Activated T-helper 1 cell treated with Interleukin-2 at 50 U/mL for 16 hours (primary cell): ENCODE measurements around the gene EBF4.
A peak's percentile ranks its signal among the peaks of the same experiment; 100 is the strongest.
"Not testable (repeated sequence)": the region's sequence is repeated elsewhere in the genome, so short reads cannot be mapped to it uniquely, and the experiment has no call there.

ENCODE experiments used
- DNase-seq: peaks from one replicate; pipeline ENCODE4 v3.0.0-alpha.2; 2020; ENCODE audit warnings: low read depth

Gene EBF4

DNA sequence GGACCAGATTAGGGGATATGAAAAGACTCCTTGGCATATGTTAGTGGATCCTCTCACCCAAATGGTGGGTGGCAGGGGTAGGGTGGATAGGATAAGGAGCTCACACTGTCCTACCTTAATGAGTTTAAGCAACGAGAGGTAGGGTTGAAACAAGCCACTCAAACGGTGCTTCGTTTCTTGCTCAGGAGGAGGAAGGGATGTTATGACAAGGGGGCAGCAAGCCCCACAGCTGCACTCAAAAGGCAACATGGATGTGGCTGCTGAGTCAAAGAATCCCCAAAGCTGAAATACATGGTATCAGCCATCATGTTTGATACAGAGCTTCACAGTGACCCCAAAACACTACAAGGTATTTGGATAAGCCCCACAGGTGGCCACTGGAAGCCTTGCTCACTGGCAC is 20.1 kb upstream of the EBF4 start:
- DNase-seq, result no peak

DNA sequence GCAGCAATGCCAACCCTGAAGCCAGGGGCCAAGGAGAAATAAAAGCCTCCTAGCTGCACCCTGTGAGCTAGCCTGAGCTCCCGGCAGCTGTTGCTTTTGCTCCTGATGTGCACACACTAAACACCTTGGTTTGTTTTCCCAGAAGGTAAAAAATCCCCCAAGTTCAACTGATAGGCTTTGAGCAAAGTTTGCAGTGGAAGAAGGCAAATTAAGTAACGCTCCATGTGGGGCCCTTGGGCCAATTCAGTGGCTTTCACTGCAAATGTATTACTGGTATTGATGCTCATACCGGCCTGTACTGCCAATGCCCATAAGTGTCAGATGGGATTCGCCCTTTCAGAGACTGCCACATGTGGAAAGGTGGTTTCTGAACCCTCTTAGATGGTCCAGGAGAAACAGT is 19.1 kb upstream of the EBF4 start:
- no peak for DNase-seq

DNA sequence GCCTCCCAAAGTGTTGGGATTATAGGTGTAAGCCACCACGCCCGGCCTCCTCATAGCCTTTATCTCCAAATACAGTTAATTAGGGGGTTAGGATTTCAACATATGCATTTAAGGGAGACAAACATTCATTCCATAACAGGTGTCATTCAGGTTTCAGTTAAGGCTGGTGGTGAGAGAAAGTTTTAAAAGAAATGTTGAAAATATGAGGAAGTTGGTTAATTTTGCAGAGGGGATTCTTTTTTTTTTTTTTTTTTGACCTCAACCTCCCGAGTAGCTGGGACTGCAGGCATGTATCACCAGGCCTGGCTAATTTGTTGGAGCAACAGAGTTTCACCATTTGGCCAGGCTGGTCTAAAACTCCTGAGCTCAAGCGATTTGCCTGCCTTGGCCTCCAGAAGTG is 12.5 kb upstream of the EBF4 start:
- DNase-seq, result no peak

DNA sequence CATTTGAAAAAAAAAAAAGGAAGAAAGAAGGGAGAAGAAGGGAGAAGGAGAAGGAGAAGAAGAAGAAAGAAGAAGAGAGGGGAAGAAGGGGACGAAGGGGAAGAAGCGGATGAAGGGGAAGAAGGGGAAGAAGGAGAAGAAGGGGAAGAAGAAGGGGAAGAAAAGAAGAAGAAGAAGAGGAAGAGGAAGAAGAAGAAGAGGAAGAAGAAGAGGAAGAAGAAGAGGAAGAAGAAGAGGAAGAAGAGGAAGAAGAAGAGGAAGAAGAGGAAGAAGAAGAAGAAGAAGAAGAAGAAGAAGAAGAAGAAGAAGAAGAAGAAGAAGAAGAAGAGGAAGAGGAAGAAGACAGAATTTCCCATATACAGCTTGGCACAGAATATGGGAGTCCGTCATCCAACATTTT is 10.5 kb upstream of the EBF4 start:
- not testable (repeated sequence) for DNase-seq

DNA sequence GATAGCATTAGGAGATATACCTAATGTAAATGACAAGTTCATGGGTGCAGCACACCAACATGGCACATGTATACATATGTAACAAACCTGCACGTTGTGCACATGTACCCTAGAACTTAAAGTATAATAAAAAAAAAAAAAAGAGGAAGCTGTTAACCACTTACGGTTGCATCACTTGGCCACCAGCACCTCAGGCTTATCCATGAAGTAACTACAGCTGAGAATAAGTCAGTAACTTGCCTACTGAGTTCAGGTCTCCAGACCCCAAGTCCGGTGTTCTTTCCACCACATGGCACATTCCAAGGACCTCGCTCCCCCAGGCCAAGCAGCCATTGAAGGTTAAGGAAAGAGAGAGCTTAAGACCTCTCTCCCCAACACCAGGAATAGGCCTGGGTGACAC is 7.8 kb upstream of the EBF4 start:
- not testable (repeated sequence) for DNase-seq

DNA sequence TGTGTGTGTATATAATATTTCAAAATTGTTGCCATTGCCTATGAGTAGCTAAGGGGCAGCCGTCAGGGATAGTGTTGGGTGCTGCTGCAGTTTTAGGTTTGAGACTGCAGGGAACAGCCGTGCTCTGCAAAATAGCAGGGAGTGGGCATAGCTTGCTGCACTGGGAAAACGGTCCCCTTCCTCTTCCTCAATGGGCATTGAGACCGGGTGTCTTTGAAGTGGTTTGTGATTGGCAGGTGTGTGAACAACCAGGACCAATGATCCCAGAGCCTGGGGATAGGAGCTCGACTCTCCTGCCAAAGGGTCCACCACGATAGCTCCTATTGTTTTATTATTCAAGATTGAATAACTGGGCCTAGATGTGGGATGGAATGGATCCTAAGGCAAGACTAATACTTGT is 5.1 kb upstream of the EBF4 start:
- DNase-seq, result no peak

DNA sequence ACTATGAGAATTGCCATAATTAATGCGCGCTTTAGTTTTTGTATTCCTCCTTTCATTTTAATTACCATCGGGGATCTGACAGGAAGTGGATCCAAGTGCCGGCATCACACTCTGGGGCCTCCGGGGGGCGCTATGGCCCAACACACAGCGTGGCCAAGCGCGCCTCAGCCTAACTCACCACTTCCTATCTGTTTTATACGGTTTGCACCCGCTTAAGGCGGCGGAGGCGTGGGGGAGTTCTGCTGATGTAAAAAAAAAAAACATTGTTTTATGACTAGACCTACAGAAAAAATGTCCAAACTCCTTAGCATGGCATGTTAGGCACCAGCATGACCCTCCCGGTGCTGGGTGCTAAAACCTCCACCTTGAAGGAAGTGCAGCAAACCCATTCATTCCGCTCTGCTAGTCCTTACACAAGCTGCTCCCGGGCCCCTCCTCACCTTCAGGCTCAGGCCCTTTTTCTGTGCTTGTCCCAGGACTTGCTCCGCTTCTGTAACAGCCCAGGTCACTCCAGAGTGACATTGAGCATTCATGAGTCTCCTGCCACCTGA is 4.5 kb upstream of the EBF4 start:
- peak; percentile 62 for DNase-seq

DNA sequence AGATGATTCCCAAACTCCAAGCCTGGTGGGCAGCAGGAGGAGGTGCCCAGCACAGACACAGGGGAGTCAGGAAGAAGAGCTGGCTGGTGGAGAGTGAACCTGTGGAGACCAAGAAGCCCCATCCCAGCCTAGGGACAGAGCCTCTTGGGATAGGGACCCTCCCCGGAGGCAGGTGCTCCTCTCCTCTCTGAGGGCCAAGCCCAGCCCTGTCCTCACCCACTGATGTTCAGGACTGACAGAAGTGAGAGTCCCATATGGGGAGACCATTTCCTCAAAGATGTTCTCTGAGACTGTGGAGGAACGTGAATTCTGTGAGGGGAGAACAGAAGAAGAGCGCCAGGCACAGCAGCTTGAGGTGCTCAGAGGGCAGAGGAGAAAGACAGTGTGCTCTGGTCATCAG is 2.4 kb upstream of the EBF4 start:
- no peak for DNase-seq

DNA sequence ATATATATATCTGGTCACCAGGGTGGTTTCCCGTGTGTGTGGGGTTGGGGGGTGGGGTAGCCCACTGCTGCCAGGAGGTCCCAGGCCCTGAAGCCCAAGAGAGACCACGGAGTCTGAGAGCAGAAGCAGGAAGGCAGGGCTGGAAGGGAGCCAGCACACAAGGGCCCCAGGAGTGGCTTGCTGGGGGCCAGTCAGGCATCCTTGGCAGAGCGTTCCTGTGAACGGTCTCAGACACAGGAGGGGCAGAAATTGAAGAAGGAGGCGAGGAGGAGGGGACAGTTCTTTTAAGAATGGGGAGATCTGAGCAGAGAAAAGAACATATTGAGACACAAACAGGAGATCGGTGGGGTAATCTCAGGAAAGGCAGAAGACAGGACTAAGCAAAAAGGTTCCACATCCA is 1.9 kb upstream of the EBF4 start:
- no peak for DNase-seq

DNA sequence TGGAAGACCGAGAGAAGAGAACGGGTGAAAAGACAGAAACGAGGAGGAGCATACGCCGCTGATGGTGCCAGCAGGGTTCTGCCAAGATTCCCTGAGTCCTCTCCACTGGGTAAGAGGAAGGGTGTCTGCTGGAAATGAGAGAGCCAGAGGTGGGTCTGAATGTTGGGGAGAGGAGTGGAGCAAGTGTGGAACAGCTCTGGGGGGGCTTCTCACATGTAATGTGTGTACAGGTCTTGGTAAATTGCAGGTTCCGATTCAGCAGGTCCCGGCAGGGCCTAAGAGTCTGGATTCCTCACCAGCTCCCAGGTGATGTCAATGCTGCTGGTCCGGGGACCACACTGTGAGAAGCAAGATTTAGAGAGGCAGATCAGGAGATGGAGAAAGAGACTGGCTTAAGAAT is 1.5 kb upstream of the EBF4 start:
- DNase-seq, result no peak

DNA sequence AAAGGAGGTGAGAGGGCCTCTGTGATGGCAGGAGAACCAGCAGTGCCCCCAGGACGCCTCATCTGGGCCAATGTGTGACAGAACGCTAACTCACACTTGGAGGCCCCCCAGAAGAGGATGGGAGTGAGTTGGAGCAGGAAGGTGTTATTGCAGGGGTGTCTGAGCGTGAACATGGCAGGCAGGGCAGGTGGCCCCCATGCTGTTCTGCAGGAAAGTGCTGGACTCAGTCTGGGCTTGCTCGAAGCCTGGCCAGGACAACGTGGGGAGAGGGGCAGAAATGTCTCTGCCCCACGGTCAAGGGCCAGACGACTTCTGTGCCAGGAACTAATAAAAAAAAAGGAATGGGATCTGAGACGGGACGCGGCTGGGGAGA is 931 bp upstream of the EBF4 start:
- no peak for DNase-seq

DNA sequence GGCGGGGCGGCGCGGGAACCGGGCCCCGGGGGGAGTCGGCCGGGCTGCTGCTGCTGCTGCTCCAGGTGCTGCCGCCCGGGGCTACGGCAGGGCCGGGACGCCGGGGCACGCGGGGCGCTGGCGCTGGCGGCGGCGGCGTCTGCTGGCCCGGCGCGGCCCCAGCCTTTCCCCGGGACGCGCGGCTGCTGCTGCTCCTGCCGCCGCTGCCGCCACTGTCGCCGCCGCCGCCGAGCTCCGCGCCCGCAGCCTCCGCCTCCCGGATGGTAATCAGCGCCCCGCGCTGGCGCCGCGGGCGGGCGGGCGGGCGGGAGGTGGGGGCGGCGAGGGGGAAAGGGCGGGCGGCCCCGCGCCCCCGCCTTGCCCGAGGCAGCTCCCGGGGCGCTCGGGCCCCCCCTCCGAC is 306 bp downstream of the EBF4 start:
- DNase-seq, result no peak

DNA sequence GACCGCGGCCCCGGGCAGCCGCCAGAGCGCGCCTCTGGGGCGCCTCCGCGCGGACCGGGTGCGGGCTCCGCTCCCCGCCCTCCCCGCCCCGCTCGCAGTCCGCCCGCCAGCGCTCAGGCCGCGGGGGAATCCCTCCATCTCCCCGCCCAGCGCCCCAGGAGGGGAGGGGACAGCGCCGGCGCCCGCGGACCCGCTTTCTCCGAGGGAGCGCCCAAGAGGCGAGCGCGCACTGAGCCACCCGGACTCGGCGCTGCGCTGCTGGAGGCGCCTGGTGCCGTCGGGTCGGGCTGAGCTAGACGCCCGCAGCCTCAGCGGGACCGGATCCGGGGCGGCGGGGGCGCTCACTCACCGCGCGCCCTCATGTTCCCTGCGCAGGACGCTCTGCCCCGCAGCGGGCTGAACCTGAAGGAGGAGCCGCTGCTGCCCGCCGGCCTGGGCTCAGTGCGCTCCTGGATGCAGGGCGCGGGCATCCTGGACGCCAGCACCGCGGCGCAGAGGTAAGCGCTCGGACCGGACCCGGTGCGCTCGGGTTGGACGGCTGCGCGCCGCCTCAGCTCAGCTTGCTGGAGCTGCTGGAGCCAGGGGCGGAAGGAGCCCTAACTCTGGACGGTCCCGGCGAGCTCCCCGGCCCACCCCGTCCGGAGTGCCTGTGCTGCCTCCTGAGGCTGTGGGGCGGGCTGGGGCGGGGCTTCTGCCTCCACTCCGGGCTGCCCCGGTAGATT is 867 bp downstream of the EBF4 start:
- DNase-seq, result peak; percentile 24

DNA sequence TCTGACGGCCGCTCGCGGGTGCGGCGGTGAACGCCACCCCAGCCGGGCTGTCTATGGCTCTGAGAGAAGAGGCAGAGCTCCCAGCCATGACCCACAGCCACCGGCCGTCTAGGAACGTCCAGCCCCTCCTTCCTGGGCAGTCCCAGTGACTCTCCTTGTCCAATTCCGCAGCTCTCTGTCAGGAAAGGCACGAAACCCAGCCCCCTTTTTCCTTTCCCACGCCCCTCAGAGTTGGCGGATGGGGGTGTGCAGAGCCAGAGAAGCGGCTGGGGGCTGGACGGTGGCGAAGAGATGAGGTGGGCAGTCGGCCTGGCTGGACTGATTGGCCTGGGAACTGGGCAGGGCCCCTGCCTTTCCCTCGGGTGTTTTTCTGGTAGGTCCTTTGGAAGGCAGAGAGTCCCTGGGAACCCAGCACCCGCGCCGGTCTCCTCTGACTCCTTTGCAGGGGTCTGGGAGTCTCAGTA is 1.5 kb downstream of the EBF4 start:
- no peak for DNase-seq

DNA sequence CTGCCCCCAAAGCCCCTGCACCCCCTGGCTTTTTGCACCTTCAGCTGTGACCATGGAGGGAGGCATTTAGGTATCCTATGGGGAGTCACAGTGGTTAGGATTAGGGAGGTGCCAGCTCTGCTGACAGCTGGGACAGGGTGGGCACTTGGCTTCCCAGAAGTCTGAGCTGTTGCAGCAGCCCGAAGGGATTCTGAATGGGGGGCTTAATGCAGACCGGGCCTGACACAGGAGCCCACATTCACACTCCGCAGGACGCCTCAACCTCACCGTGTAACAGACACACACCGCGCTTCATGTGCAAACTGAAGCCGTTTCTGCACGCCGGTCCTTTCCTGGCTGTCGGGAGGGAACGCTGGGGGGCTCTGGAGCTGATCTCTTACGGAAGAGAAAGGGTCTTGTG is 1.9 kb downstream of the EBF4 start:
- no peak for DNase-seq

DNA sequence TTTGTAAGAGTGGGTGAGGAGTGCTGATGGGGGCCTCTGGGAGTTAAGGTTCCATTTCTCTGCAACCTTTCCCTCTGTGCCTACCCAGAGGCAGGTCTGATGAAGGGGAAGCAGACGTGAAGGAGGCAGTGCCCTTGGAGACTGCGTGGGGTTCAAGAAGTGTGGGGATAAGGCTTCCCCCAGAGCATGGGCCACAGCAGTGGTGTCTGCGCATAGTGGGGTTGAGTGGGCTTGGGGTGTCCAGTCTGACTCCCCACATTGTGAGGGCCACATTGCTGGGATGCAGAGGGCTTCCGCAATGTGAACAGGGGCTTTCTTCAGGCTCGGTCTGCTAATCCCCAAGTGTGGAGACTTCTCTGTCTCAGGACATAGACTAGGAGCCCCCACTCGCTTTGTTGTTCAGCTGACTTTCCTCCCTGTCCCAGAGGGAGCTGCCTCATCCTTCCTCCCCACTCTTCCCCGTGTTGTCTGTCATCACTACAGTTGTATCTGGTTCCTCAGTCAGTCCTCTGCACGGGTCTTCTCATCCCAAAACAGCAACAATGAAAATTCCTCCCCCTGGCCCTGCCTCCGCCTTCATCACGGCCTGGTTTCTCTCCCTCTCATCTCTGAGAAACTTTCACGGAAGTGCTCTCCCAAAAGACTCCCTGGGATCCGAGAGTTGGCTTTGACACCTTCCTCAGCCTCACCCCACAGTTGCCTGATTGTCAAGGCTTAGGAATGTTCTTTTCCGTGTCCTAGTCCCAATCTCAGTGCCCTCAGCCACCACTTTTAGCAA is 2.8 kb downstream of the EBF4 start:
- DNase-seq, result no peak

DNA sequence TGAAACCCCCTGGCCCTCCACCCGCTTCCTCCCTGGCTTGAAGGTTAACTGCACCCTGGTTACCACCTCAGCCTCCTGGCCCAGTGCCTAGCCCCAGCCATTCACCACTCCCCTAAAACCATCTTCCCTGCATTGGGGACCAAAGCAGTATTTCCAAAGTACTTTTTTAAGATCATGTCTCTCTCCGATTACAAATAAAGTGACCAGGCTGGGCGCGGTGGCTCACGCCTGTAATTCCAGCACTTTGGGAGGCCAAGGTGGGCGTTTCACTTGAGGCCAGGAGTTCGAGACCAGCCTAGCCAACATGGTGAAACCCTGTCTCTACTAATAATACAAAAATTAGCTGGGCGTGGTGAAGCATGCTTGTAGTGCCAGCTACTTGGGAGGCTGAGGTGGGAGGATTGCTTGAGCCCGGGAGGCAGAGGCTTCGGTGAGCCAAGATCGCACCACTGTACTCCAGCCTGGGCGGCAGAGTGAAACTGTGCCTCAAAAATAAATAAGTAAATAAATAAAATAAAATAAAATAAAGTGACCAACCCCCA is 3.5 kb downstream of the EBF4 start:
- DNase-seq, result not testable (repeated sequence)

DNA sequence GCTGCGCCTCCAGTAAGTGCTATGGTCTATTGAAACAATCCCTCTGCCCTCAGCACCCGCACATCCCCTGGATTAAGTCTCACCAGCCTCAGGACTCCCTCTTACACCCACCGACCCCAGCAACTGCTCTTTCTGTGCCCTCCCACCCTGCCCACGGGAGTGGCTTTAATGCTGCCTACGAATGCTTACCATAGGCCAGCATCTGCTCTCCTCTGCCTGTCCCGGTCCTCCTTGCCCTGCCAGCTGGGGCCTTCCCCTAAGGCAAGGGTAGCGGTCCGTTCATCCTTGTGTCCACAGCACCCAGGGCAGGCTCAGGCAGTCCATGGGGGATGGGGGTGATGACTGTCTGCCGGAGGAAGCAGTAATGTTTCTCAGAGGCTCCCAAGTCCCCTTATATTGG is 4.1 kb downstream of the EBF4 start:
- DNase-seq, result no peak

DNA sequence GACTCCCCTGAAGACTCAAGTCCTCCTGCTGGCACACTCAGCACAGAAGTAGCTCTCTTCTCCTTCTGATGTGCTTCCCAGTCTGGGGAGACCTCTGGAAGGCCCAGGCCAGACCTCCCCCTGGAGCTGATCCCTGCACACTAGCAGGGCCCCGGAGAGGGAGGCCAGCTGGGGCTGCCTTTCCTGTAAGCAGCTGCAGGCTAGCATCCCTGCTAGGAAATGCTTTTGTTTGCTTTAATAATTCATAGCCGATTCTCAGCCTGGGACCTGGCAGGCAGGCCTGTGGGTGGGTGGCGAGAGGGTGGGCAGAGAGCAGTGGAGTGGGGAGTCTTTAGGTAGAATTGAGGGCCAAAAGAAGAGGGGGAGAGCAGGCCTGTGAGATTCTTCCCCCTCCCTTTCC is 5.2 kb downstream of the EBF4 start:
- DNase-seq, result no peak

DNA sequence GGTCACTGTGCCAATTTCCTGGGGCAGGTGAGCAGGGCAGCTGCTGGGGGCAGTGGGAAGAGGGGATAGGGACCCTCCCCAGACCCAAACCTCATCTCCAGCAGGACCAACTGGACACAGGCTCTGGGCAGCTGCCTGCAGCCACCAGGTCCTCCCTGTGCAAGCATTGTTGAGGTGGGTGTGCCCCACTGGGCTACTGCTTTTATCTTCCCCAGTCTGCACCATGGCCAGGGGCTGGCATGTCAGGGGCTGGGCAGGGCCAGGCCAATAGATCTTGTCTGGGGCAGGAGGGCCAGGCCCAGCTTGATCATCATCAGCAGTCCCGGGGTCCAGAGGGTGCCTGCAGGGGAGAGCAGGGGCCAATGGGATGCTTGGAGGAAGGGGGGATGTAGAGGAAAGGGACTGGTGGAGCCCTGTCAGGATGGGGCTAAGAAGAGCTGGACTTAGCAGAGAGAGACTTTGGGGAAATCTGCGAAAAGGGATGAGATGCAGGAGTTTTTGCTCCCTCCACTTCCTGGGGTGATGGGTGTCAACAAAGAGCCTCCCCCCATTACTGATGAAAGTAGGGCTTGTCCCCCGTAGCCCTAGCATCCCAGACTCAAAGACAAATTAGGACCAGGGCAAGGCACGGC is 5.7 kb downstream of the EBF4 start:
- no peak for DNase-seq

DNA sequence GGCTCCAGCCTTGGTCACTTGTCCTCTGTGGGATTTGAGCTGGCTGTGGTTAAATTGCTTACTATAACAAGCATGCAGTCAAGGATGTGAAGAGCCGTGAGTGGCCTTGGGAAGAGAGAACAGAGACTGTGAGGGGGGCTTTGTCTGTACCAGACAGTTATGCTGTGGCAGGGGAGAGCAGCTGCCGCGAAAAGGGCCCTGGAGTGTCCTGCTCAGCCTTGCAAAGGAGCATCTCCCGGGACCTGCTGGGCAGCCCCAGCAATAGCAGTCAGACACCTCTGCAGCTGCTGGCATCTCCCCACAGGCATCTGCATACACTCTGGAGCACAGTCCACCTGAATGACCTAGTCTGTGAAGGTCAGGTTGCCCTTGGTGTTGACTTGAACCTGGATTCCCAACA is 6.3 kb downstream of the EBF4 start:
- no peak for DNase-seq

DNA sequence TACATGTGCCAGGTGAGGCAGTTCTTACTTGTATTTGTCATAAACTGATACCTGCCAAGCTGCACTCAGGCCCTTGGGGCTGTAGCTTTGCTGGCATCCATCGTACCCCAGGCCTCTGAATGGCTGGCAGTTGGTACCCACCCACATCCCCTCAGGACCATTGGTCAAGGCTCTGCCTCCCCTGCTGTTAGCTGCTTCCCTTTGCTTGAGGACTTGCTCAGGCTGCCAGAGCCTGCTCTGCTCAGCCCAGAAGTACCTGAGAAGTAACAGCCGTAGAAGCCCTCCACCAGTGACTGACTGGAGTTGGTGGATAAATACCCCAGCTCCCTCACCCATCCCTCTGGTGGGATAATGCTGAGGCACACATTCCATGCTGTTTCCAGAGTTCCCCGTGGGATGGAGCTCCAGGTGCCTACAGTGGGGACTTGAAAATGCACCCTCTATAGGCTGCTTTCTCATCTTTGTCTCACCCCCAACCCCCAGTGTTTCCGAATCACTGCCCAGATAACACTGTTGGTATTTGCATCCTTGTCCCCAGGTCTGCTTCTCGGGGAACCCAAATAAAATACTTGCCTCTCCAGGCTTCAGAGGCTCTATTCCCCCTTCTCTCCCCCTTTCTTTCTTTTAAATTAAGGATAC is 7.3 kb downstream of the EBF4 start:
- DNase-seq, result no peak
